CD4-positive, alpha-beta T cell treated with Interleukin-6 for 4 hours (primary cell): Measurements from ENCODE around the gene VEPH1.

Experiments
- DNase-seq: peaks from one replicate; pipeline ENCODE4 v3.0.0-alpha.2; 2020; ENCODE audit warnings: mixed read lengths

Gene VEPH1

GRCh38 chr3:157247391-157247790 is 255.8 kb downstream of the VEPH1 start:
- no peak for DNase-seq

DNA sequence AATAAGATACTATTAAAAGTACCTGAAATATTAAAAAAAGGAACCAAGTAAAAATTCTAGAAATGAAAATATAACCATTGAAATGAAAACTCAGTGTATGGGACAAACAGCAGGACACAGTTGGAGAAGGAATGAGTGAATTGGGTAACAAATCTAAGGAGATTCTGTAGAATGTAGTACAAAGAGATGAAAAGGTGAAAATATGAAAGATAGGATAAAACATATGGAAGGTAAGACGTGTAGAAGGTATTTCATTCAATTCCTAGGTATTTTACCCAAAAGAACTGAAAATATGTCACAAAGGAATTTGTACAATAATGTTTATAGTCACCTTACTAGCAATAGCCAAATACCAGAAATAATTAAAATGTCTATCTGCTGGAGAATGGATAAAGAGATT is 260.4 kb downstream of the VEPH1 start:
- DNase-seq, result no peak

- DNase-seq, result no peak
Observed at GRCh38 chr3:157241599-157241998, 261.6 kb downstream of the VEPH1 start.

GRCh38 chr3:157240408-157240807 is 262.8 kb downstream of the VEPH1 start:
- no peak for DNase-seq

GRCh38 chr3:157239082-157239704 is 264.0 kb downstream of the VEPH1 start:
- peak; percentile 74 for DNase-seq

DNA sequence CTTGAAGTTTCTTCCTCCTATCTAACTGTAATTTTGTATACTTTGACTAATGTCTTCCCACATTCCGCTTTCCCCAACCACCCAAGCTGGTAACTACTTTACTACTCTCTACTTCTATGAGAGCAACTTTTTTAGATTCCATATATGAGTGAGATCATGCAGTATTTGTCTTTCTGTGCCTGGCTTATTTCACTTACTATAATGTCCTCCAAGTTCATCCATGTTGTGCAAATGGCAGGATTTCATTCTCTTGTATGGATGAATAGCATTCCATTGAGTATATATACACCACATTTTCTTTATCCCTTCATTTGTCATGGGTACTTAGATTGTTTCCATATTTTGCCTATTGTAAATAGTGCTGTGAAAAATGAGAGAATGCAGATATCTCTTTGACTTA is 264.8 kb downstream of the VEPH1 start:
- no peak for DNase-seq

GRCh38 chr3:157237886-157238285 is 265.3 kb downstream of the VEPH1 start:
- DNase-seq, result no peak

GRCh38 chr3:157235291-157235690 is 267.9 kb downstream of the VEPH1 start:
- DNase-seq, result no peak

DNA sequence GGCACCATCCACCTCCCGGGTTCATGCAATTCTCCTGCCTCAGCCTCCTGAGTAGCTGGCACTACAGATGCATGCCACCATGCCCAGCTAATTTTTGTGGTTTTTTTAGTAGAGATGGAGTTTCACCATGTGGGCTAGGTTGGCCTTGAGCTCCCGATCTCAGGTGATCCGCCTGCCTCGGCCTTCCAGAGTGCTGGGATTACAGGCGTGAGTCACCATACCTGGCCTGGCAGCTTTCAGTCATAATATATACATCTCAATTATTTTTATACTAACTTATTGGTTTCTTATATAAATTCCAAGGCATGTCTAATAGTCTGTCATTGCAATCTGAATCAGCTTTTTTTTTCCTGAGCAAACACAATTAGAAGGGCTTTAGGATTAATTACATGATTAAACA is 269.3 kb downstream of the VEPH1 start:
- no peak for DNase-seq

DNA sequence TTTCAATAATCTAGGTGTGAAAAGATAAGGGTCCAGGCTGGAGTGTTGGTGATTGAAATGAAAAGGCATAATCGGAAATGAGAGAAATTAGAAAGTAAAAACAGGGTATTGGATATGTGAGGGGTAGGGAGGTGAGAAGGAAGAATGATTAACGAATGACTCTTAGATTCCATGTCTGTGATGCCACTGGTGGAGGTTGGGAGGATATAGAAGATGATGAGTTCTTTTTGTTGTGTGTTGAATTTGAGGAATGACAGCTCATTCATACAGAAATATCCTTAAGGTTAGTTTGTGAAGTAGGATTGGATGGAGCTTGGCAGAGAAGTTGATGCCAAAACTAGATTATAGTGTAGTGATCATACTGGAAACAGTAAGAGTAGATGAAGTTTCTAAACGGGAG is 271.1 kb downstream of the VEPH1 start:
- no peak for DNase-seq

DNA sequence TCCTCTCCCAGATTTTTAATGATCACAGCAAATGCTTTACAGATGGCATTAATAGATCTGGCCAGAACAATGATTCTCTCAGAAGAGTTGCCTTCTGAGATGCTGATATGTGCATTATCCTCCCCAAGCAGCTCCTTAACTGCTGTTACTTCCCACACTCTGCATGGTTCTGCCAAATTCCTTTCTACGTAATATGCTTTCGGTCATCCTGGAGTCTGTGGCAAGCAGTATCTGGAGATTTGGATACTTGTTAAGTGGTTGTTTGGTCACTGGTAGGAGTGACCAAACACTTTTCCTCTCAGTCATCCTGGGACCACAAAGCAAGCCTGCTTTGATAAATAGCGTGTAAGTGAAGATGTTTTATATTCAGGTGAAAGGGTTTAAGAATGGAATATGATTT is 272.1 kb downstream of the VEPH1 start:
- no peak for DNase-seq

- DNase-seq, result no peak
Observed at GRCh38 chr3:157226173-157226847, 276.9 kb downstream of the VEPH1 start.

- DNase-seq, result no peak
Observed at GRCh38 chr3:157225001-157225400, 278.2 kb downstream of the VEPH1 start.

- no peak for DNase-seq
Observed at GRCh38 chr3:157220883-157221282, 282.3 kb downstream of the VEPH1 start.

DNA sequence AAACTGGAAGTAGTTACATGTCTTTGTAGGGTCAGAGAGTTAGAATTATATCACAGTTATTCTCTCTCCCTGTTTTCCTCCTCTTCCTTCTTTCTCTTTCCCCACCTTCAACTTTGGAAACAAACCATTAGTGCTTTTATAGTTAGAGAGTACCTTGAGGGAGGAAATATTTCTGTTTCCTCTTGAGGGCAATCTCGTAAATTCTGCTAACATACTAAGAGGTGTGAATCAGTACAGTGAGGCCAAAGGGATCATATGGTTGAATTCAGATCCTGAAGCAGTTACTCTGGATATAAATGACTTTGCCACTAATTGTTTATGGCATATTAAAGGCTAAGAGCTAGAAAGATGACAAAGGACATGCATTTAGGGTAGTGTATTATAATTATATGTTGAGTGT is 283.0 kb downstream of the VEPH1 start:
- no peak for DNase-seq

- DNase-seq, result no peak
Observed at GRCh38 chr3:157219215-157219614, 284.0 kb downstream of the VEPH1 start.
